Measurements from ENCODE around the gene CLCN1.

CLCN1 gene

GRCh38 chr7:143290293-143290692, 25.6 kb upstream of the CLCN1 start:
- 93% methylated on average over 4 of the region's 4 CpGs for WGBS

GRCh38 chr7:143292876-143293275, 23.0 kb upstream of the CLCN1 start:
- Histone ChIP-seq H3K4me2 (ENCODE audit: low read length, poor library complexity, severe bottlenecking) (no peak overlapping the region), H3K4me3 (ENCODE audit: insufficient read depth in 1 of 2, low read depth in 1 of 2, low read length in 2 of 2) (no peak overlapping the region), H3K4ac (ENCODE audit: low read depth in 1 of 2, low read length in 2 of 2) (no peak overlapping the region), H2AK5ac (ENCODE audit: low read length, severe bottlenecking) (no peak overlapping the region), H2BK15ac (ENCODE audit: low read depth, poor library complexity, severe bottlenecking) (no peak overlapping the region), H3K4me1 (ENCODE audit: control insufficient read depth, insufficient read depth, low read depth, low read length) (peaks cover 4% of the 10 kb centered on the region), H2BK5ac (ENCODE audit: low read depth, low read length, poor library complexity, severe bottlenecking) (no peak overlapping the region), H3K27me3 (ENCODE audit: control insufficient read depth in 1 of 2, insufficient read depth in 1 of 2, low read length in 2 of 2) (no peaks in the 10 kb centered on the region), H2BK12ac (ENCODE audit: low read length in 2 of 2) (no peak overlapping the region), H3K79me1 (replicated peaks; ENCODE audit: low read length, poor library complexity, severe bottlenecking) (peaks cover 14% of the 10 kb centered on the region), H2AFZ (ENCODE audit: low read depth, low read length) (no peak overlapping the region), H3K14ac (ENCODE audit: low read length in 2 of 2) (no peak overlapping the region), H3K27ac (ENCODE audit: low read length, poor library complexity, severe bottlenecking) (no peak overlapping the region), H3K23ac (ENCODE audit: low read length in 2 of 2) (no peak overlapping the region), H3K9ac (ENCODE audit: low read length) (no peak overlapping the region), H3K18ac (ENCODE audit: low read depth in 1 of 2, low read length in 2 of 2) (no peak overlapping the region), H4K8ac (ENCODE audit: low read length) (no peak overlapping the region), H2BK120ac (ENCODE audit: low read depth, low read length) (no peak overlapping the region), H3K9me3 (ENCODE audit: control insufficient read depth, low read length) (no peaks in the 10 kb centered on the region), H4K91ac (ENCODE audit: low read length) (no peak overlapping the region), H3K36me3 (ENCODE audit: control insufficient read depth in 1 of 2, insufficient read depth in 2 of 2, low read depth in 1 of 2, low read length in 2 of 2) (peaks cover 28 to 65% of the 10 kb centered on the region in 2 experiments)
- no peak for DNase-seq
- WGBS, result 100% methylated on average over 2 of the region's 5 CpGs

More at GRCh38 chr7:143290293-143290692, 25.6 kb upstream of the CLCN1 start:
- Histone ChIP-seq H2AK5ac (ENCODE audit: low read length, severe bottlenecking) (no peak overlapping the region), H3K27ac (ENCODE audit: low read length, poor library complexity, severe bottlenecking) (no peak overlapping the region), H3K4me2 (ENCODE audit: low read length, poor library complexity, severe bottlenecking) (no peak overlapping the region), H3K79me1 (replicated peaks; ENCODE audit: low read length, poor library complexity, severe bottlenecking) (peaks cover 15% of the 10 kb centered on the region), H3K4ac (ENCODE audit: low read depth in 1 of 2, low read length in 2 of 2) (no peak overlapping the region), H3K9ac (ENCODE audit: low read length) (peak overlapping the region; percentile 56), H3K4me3 (ENCODE audit: insufficient read depth in 1 of 2, low read depth in 1 of 2, low read length in 2 of 2) (peak overlapping the region in 1 of 2 experiments; percentile 87), H3K18ac (ENCODE audit: low read depth in 1 of 2, low read length in 2 of 2) (no peak overlapping the region), H2BK15ac (ENCODE audit: low read depth, poor library complexity, severe bottlenecking) (no peak overlapping the region), H3K23ac (ENCODE audit: low read length in 2 of 2) (peak overlapping the region in 1 of 2 experiments; percentile 23), H2AFZ (ENCODE audit: low read depth, low read length) (no peak overlapping the region), H2BK5ac (ENCODE audit: low read depth, low read length, poor library complexity, severe bottlenecking) (no peak overlapping the region), H4K91ac (ENCODE audit: low read length) (no peak overlapping the region), H3K27me3 (ENCODE audit: control insufficient read depth in 1 of 2, insufficient read depth in 1 of 2, low read length in 2 of 2) (no peaks in the 10 kb centered on the region), H3K4me1 (ENCODE audit: control insufficient read depth, insufficient read depth, low read depth, low read length) (peaks cover 14% of the 10 kb centered on the region), H4K8ac (ENCODE audit: low read length) (no peak overlapping the region), H3K14ac (ENCODE audit: low read length in 2 of 2) (no peak overlapping the region), H2BK120ac (ENCODE audit: low read depth, low read length) (no peak overlapping the region), H2BK12ac (ENCODE audit: low read length in 2 of 2) (no peak overlapping the region), H3K9me3 (ENCODE audit: control insufficient read depth, low read length) (no peaks in the 10 kb centered on the region), H3K36me3 (ENCODE audit: control insufficient read depth in 1 of 2, insufficient read depth in 2 of 2, low read depth in 1 of 2, low read length in 2 of 2) (peaks cover 28 to 42% of the 10 kb centered on the region in 2 experiments)
- no peak for DNase-seq

- Histone ChIP-seq H3K4me2 (ENCODE audit: low read length, poor library complexity, severe bottlenecking) (no peak overlapping the region), H3K14ac (ENCODE audit: low read length in 2 of 2) (no peak overlapping the region), H3K79me1 (replicated peaks; ENCODE audit: low read length, poor library complexity, severe bottlenecking) (peaks cover 23% of the 10 kb centered on the region), H3K4me1 (ENCODE audit: control insufficient read depth, insufficient read depth, low read depth, low read length) (peaks cover 3% of the 10 kb centered on the region), H3K4ac (ENCODE audit: low read depth in 1 of 2, low read length in 2 of 2) (no peak overlapping the region), H3K9ac (ENCODE audit: low read length) (no peak overlapping the region), H4K91ac (ENCODE audit: low read length) (no peak overlapping the region), H3K27me3 (ENCODE audit: control insufficient read depth in 1 of 2, insufficient read depth in 1 of 2, low read length in 2 of 2) (no peaks in the 10 kb centered on the region), H4K8ac (ENCODE audit: low read length) (no peak overlapping the region), H3K23ac (ENCODE audit: low read length in 2 of 2) (no peak overlapping the region), H3K9me3 (ENCODE audit: control insufficient read depth, low read length) (no peaks in the 10 kb centered on the region), H2BK120ac (ENCODE audit: low read depth, low read length) (no peak overlapping the region), H2AK5ac (ENCODE audit: low read length, severe bottlenecking) (no peak overlapping the region), H3K4me3 (ENCODE audit: insufficient read depth in 1 of 2, low read depth in 1 of 2, low read length in 2 of 2) (no peak overlapping the region), H2AFZ (ENCODE audit: low read depth, low read length) (no peak overlapping the region), H3K18ac (ENCODE audit: low read depth in 1 of 2, low read length in 2 of 2) (no peak overlapping the region), H3K36me3 (ENCODE audit: control insufficient read depth in 1 of 2, insufficient read depth in 2 of 2, low read depth in 1 of 2, low read length in 2 of 2) (peaks cover 42 to 88% of the 10 kb centered on the region in 2 experiments), H2BK12ac (ENCODE audit: low read length in 2 of 2) (no peak overlapping the region), H2BK15ac (ENCODE audit: low read depth, poor library complexity, severe bottlenecking) (peak overlapping the region; percentile 68), H3K27ac (ENCODE audit: low read length, poor library complexity, severe bottlenecking) (peak overlapping the region; percentile 83), H2BK5ac (ENCODE audit: low read depth, low read length, poor library complexity, severe bottlenecking) (peak overlapping the region; percentile 46)
- peak; percentile 52 for DNase-seq
These were observed 20.0 kb upstream of the CLCN1 start for GRCh38 chr7:143295870-143296269.

GRCh38 chr7:143296686-143297085, 19.2 kb upstream of the CLCN1 start:
- no peak overlapping the region for H2AFZ ChIP-seq (ENCODE audit: low read depth, low read length)
- H3K79me1 ChIP-seq (replicated peaks; ENCODE audit: low read length, poor library complexity, severe bottlenecking), result peaks cover 24% of the 10 kb centered on the region
- no peak overlapping the region for H3K14ac ChIP-seq (ENCODE audit: low read length in 2 of 2)
- DNase-seq, result no peak
- no peak overlapping the region for H3K4me2 ChIP-seq (ENCODE audit: low read length, poor library complexity, severe bottlenecking)
- H3K4me1 ChIP-seq (ENCODE audit: control insufficient read depth, insufficient read depth, low read depth, low read length), result peaks cover 3% of the 10 kb centered on the region
- H3K27ac ChIP-seq (ENCODE audit: low read length, poor library complexity, severe bottlenecking), result peak overlapping the region; percentile 83
- H4K91ac ChIP-seq (ENCODE audit: low read length), result no peak overlapping the region
- H3K36me3 ChIP-seq (ENCODE audit: control insufficient read depth in 1 of 2, insufficient read depth in 2 of 2, low read depth in 1 of 2, low read length in 2 of 2), result peaks cover 42 to 89% of the 10 kb centered on the region in 2 experiments
- peak overlapping the region; percentile 10 for H3K9ac ChIP-seq (ENCODE audit: low read length)
- 92% methylated on average over 2 of the region's 2 CpGs for WGBS
- no peak overlapping the region for H4K8ac ChIP-seq (ENCODE audit: low read length)
- no peak overlapping the region for H2BK5ac ChIP-seq (ENCODE audit: low read depth, low read length, poor library complexity, severe bottlenecking)
- no peak overlapping the region for H3K4me3 ChIP-seq (ENCODE audit: insufficient read depth in 1 of 2, low read depth in 1 of 2, low read length in 2 of 2)
- H2BK120ac ChIP-seq (ENCODE audit: low read depth, low read length), result no peak overlapping the region
- no peak overlapping the region for H3K18ac ChIP-seq (ENCODE audit: low read depth in 1 of 2, low read length in 2 of 2)
- H2AK5ac ChIP-seq (ENCODE audit: low read length, severe bottlenecking), result no peak overlapping the region
- no peaks in the 10 kb centered on the region for H3K27me3 ChIP-seq (ENCODE audit: control insufficient read depth in 1 of 2, insufficient read depth in 1 of 2, low read length in 2 of 2)
- H3K4ac ChIP-seq (ENCODE audit: low read depth in 1 of 2, low read length in 2 of 2), result no peak overlapping the region
- no peak overlapping the region for H3K23ac ChIP-seq (ENCODE audit: low read length in 2 of 2)
- no peak overlapping the region for H2BK15ac ChIP-seq (ENCODE audit: low read depth, poor library complexity, severe bottlenecking)
- no peaks in the 10 kb centered on the region for H3K9me3 ChIP-seq (ENCODE audit: control insufficient read depth, low read length)
- H2BK12ac ChIP-seq (ENCODE audit: low read length in 2 of 2), result no peak overlapping the region

Data from mesenchymal stem cell (in vitro differentiated cells and primary cell).